ENCODE measurements around the gene BDKRB1.
A peak's percentile ranks its signal among the peaks of the same experiment; 100 is the strongest.

Gene BDKRB1

DNA sequence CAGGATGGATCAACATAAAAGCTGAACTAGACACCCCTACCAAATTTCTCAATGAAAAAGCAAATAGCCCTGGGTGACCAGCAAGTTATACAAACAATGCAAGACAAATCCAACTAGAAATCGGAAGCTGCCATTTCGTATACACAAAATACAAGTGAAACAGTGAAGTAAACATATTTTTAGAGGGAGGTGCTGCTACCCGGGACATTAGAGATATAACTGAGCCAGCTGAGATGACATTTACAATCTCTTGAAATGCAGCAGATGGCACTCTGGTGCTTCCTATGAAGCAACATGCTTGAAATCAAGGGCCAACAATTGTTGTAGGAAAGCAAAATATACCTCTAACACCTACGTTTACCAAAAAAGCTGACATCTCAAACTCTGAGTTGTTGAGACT lies 25.5 kb downstream of the BDKRB1 start:
- no peak for DNase-seq (ENCODE audit: low spot score)

DNA sequence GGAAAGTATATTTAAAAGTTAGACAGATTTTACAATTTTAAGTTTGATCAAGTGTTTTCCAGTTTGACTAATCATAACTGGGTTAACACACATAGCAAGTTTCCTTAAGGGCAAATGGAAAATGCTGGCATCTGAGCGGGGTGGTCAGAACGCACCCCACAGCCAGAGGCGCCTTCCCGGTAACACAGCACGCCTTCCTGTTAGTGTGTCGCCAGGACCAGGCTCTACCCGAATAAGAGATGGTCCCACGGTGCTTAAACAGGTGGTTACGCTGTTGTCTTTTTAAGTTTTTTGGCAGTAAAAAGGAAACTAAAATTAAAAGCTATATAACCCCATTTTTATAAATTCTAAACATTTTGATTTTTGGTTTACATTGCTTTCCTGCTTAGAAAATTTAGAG lies 28.0 kb downstream of the BDKRB1 start:
- no peak for DNase-seq (ENCODE audit: low spot score)

DNA sequence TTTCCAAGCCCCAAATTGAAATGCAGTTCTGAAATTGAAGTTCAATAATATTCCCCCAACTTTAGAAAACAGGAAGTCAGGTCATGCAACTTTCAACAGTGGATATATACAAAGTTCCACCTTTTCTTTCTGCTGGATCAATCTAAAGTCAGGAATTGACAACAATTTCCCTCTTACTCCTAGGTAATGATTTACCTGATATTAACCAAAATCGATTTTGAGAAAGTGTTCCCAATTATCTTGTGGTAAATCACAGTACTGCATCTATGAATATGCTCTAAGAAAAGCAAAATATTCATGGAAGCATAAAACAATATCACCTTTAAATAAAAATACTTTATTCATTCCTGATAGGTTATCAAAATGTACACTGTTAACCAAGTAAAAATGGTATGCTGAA lies 28.4 kb downstream of the BDKRB1 start:
- DNase-seq (ENCODE audit: low spot score), result no peak

DNA sequence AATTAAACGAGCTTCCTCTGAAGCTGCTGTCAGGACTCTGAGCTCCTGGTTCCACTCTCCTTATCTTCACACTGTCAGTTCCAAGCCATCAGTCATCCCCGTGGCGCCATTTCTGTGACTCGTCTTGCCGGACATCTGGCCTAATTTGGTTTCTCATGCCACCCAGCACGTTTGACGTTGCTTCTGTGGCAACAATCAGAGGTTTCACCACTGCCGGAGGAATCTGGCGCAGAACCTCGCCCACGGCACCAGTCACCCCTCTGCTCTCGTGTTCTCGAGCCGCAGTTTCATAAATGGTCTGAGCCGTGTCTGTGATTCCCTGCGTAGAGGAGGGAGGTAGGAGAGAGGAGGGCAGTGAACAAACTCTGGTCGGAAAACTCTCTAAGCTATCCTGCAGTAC lies 29.7 kb downstream of the BDKRB1 start:
- no peak for DNase-seq (ENCODE audit: low spot score)

DNA sequence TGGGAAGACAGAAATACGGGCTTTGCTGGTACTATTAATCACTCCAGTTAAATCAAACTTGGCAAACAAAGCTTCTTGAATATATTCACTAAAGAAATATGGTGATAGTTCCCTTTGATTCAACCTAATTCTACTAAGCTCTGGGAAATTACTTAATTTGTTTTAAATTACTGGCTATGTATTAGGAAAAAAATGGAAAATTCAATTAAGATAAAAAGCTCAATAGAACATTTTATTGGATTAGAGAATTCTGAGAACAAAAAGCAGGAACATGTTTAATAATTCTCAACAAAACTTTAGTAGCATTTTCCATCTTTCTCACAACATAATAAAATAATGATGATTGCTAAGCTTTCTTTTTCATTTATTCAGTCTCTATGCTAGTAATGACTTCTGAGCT lies 30.2 kb downstream of the BDKRB1 start:
- DNase-seq (ENCODE audit: low spot score), result no peak

DNA sequence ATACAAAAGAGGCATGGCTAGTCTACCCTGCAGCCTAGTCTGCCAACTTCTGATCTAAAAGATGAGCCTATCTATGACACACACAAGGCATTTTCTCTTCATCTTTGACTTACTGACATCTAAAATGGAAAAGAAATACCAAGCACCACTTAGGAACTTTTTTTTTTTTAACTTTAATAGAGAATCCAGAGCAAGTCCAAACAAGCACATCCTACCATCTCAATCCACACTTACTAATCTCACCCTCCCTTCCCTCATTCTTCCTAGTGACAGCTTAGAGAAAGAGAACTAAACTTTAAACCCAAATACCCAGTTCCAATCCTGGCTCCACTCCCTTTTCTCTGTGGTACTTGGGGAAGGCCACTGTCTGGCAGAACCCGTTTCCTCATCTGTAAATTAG lies 31.8 kb downstream of the BDKRB1 start:
- DNase-seq (ENCODE audit: low spot score), result no peak

DNA sequence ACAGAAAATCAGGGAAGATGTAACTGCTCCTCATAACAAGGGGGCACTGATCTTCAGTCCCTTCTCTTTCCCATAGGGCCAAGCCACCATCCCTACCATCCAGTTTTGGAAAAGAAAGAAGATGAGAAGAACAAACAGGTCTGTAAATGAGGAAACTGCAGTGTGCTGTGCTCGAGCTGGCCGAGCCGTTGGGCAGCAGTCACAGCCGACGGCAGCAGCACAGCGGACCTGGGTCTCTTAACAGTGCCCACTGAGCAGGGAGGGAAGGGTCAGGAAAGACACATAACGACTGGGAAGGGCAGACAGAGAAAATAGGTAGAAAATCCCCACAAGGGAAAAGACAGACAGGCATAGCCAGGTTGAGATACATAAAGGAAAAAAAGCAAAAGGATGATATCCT lies 38.2 kb downstream of the BDKRB1 start:
- DNase-seq (ENCODE audit: low spot score), result no peak

DNA sequence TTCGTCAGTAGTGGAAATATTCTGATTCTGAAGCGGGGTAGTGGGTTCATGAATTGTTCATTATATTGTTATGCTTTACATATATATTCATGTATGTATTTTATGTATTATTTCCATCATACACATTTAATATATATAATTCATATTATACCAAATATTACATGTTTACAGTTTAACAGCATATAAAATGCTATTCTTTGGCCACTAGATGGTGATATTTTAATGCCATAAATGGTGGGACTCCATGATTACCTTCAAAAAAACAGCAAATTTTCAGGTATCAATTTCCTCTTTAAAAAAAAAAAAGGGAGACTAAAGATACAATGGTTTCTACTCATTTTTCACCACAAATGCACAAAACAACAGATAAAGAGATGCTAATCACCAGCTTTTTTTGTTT lies 41.0 kb downstream of the BDKRB1 start:
- DNase-seq (ENCODE audit: low spot score), result peak; percentile 54

DNA sequence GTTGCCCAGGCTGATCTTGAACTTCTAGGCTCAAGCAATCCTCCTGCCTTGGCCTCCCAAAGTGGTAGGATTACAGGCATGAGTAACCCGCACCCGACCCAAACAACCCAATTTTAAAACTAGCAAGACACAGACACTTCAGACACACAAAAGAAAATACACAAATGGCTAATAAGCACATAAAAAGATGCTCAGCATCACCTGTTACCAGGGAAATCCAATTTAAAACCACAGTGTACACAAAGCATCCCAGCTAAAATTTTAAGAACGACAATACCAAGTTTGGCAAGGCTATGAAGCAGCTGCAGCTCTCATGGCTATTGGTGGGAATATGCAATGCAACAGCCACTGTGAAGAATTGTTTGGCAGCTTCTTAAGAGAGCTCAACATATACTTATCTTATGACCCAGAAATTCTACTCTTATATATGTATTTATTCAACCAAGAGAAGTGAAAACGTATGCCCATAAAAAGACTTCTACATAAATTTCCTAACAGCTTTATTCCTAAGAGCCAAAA lies 42.0 kb downstream of the BDKRB1 start:
- no peak for DNase-seq (ENCODE audit: low spot score)

DNA sequence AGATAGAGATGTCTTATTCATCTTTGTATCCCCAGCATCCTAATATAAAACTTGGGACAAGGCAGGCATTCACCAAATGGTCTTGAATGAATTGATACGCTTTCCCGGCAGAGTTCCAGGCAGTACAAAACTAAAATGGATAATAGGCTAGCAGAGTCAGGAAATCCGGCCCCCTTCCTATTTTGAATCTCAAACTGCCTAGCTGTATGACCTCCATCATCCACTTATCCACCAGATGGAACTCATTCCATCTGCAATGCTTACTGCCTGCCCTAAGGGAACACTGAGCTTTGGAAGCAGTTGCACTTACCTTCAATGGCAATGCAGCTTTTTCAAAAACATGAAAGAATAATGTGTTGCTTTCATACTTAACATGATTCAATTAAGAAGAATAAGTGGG lies 43.4 kb downstream of the BDKRB1 start:
- no peak for DNase-seq (ENCODE audit: low spot score)

DNA sequence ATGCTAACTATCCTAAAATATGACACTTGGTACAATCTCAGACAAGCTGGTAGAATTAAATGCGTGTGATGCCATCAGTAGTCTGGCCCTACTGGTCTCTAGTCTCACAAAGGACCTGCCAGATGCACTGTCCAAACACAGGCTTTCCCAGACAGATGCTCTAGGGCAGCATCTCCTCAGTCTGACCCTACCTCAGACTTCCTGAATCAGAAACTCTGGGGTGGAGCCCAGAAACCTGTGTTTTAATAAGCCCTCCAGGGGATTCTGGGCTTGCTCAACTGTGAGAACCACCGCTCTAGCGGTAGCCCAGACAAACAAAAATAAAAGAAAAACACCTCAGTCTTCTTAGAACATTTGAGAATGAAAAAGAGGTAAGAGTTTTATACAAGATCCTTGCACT lies 48.0 kb downstream of the BDKRB1 start:
- DNase-seq (ENCODE audit: low spot score), result no peak

DNA sequence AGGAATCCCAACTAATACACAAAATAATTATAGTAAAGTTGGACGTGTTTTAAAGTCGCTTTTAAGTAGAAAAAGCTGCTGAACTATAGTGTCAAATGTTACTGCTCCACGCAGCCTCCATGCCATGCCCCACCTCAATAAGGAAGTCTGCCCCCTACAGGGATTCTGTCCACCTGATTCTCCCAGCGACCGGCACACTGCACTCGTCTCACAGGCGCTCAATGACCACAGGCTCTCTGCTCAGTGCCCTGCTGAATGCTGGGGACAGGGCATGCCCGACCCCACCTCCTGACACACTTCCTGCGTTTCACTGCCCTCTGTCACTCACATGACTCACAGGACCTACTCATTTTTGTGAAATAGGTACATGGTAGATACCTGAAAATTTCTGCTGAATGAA lies 48.9 kb downstream of the BDKRB1 start:
- DNase-seq (ENCODE audit: low spot score), result no peak

DNA sequence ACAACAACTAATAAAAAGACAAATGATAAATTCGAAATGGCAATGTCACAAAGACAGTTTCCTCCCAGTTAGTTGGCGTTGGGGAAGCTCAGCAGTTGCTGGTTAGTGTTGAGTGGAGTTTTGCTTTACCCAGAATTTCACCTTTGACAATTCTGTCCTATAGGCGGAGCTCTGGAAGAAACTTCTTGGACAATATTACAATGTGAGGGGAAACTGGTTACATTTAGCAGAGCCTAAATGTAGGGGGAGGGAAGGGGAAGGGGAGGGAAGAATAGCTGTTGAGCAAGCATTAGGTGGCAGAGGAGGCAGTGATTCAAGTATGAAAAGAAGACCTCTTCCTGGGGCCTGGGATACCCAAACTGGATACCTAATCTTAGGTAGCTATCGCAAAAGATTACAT lies 51.4 kb downstream of the BDKRB1 start:
- no peak for DNase-seq (ENCODE audit: low spot score)

DNA sequence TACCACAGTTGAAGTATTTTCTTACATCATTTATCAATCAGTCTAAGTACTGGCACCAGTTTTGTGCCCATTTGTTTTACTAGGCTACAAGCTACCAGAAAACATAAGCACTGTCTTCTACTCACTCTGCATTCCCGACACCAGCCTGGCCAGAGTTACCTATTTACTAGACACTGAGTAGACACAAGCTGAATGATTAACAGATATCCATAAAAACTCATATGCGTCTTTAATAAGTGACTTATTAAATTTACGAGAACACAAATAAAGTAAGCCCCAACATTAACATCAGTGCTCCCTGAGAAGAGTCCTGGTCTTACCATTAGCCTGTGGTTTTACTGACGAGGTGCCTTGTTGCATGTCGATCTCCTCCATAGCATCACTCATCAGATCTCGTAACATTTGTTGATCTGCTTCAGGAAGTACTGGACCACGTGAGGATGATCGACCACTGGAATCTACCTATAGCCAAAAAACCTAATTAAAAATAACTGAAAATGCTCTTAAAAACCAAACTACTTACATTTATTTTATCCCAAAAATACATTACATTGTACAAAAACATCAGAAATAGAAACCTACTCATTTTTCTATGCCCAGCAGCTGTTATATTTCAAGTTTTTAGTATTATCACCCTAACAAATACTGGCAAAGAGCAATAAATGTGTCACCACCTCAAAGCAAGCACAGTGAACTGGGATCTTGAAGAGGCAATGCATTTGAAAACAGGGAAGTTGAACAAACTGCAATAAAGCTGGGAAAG lies 53.3 kb downstream of the BDKRB1 start:
- DNase-seq (ENCODE audit: low spot score), result no peak

DNA sequence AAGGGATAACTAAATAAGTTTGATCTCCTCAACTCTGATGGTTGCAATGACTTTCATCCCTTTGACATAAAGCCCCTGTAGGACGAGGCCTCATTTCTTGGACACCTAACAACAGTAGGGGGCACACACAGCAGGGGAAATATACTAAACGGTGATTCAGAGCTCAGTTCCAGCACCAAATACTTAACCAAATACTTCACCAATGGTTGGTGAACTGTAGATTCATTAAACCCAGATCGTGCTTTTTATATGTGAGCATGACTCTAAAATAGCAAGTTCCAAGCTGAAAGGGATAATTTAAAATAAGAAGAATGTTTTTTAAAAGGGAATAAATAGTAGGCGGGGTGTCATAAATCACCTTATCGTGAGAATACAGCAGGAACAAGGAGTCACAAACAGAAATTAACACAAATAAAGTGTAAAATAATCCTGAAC lies 53.9 kb downstream of the BDKRB1 start:
- no peak for DNase-seq (ENCODE audit: low spot score)

DNA sequence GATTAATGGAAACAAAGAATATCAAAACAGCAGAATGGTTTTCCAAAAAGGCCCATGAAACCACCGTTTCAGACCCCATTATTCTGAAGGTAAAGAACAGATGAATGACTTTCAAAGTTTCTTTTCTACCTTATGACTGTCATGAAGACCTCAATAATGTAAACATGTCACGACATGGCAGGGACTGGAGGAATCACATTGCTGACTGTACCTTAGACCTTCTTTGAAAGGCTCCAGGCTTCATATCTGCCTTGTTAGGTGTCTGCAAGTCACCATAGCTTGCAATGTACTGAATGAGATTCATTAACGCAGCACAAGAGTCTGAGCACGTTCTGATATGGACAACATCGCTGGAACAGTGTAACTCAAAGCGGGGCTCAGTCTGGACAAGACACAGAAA lies 54.9 kb downstream of the BDKRB1 start:
- DNase-seq (ENCODE audit: low spot score), result no peak
